KOPT-K1 (cell line): Measurements from ENCODE around the gene CD151.

Experiments used
- H3K27ac ChIP-seq: fragments of 200-600 bp; sonication (generic); 2 replicates; pipeline ENCODE4 v1.5.1; 2016; ENCODE audit warnings: antibody characterized with exemption, mild to moderate bottlenecking, low read depth, low read length; ENCODE audit not compliant: poor library complexity, severe bottlenecking
- H3K36me3 ChIP-seq: fragments of 200-600 bp; sonication (generic); 2 replicates; pipeline ENCODE4 v1.5.1; 2017; ENCODE audit warnings: antibody characterized with exemption, mild to moderate bottlenecking, low read length, moderate library complexity; ENCODE audit not compliant: insufficient read depth
- H3K9me3 ChIP-seq: fragments of 200-600 bp; sonication (generic); 2 replicates; pipeline ENCODE4 v1.5.1; 2017; ENCODE audit warnings: antibody characterized with exemption, low read length, mild to moderate bottlenecking; ENCODE audit not compliant: insufficient read depth, poor library complexity, severe bottlenecking

The CD151 gene

GRCh38 chr11:887589-887988, 54.8 kb downstream of the CD151 start:
- H3K9me3 ChIP-seq, result no peaks in the 10 kb centered on the region
- no peak overlapping the region for H3K27ac ChIP-seq
- peaks cover 62% of the 10 kb centered on the region for H3K36me3 ChIP-seq
